Type B pancreatic cell (in vitro differentiated cells): ENCODE results near the gene IMPDH1. TPM values are rescaled to one million over a fixed set of nuclear protein-coding genes. Genes with fewer than 3 reads are reported as not detected.

Source experiments
- DNase-seq: peaks from one replicate; pipeline ENCODE4 v3.0.0; 2021; ENCODE audit warnings: mixed read lengths; ENCODE audit not compliant: unreplicated experiment; ENCODE audit errors: extremely low spot score
- H3K27ac Mint-ChIP-seq: 2 replicates; pipeline ENCODE4 v1.8.0; 2021; ENCODE audit warnings: mild to moderate bottlenecking, mixed read lengths
- H3K27me3 Mint-ChIP-seq: 2 replicates; pipeline ENCODE4 v1.8.0; 2021; ENCODE audit warnings: mixed read lengths
- H3K36me3 Mint-ChIP-seq: 2 replicates; pipeline ENCODE4 v1.8.0; 2021; ENCODE audit warnings: mixed read lengths
- H3K4me1 Mint-ChIP-seq: one replicate; pipeline ENCODE4 v1.8.0; 2021; ENCODE audit warnings: mixed read lengths; ENCODE audit not compliant: unreplicated experiment
- H3K4me3 Mint-ChIP-seq: 2 replicates; pipeline ENCODE4 v1.8.0; 2021; ENCODE audit warnings: mild to moderate bottlenecking, mixed read lengths
- H3K9me3 Mint-ChIP-seq: 2 replicates; pipeline ENCODE4 v1.8.0; 2021; ENCODE audit warnings: mixed read lengths
- CTCF ChIP-seq: fragments of 200-600 bp; sonication (generic); conservative IDR thresholded peaks from 2 replicates; pipeline ENCODE4 v1.5.0; 2021; ENCODE audit warnings: antibody characterized with exemption, mild to moderate bottlenecking
- total RNA-seq: library from RNA; stranded (reverse); gene quantifications from 2 replicates; pipeline ENCODE4 v1.2.1, GENCODE V29; 2021; ENCODE audit warnings: low replicate concordance

The IMPDH1 gene
- total RNA-seq, 1 donor from 2014 or later = 42.2 TPM

GRCh38 chr7:128455543-128456254 lies 45.9 kb upstream of the IMPDH1 start, which contains the start of gene HILPDA:
HILPDA (plus strand) TSS chr7:128455878; CDS start chr7:128457269, 1,391 bp downstream.
- peak within 1 kb of the TSS; percentile 93 for H3K27ac Mint-ChIP-seq
- no peak for TF ChIP-seq CTCF
- peak within 1 kb of the TSS; percentile 92 for H3K4me3 Mint-ChIP-seq
- peaks cover 8% of the 10 kb centered on the region for H3K27me3 Mint-ChIP-seq
- H3K36me3 Mint-ChIP-seq = peaks cover 18% of the 10 kb centered on the region
- no peaks in the 10 kb centered on the region for H3K9me3 Mint-ChIP-seq
- peak; percentile 93 for DNase-seq
- peaks cover 33% of the 10 kb centered on the region for H3K4me1 Mint-ChIP-seq

GRCh38 chr7:128454808-128455542 lies 45.2 kb upstream of the IMPDH1 start:
- H3K4me1 Mint-ChIP-seq = peaks cover 33% of the 10 kb centered on the region
- peak overlapping the region; percentile 92 for H3K4me3 Mint-ChIP-seq
- H3K27me3 Mint-ChIP-seq = peaks cover 8% of the 10 kb centered on the region
- peak; percentile 50 for TF ChIP-seq CTCF
- H3K36me3 Mint-ChIP-seq = peaks cover 18% of the 10 kb centered on the region
- H3K27ac Mint-ChIP-seq = peak overlapping the region; percentile 93
- H3K9me3 Mint-ChIP-seq = no peaks in the 10 kb centered on the region
- no peak for DNase-seq

GRCh38 chr7:128453836-128454804 lies 44.3 kb upstream of the IMPDH1 start:
- H3K4me3 Mint-ChIP-seq = peak overlapping the region; percentile 92
- peaks cover 10% of the 10 kb centered on the region for H3K36me3 Mint-ChIP-seq
- peaks cover 26% of the 10 kb centered on the region for H3K4me1 Mint-ChIP-seq
- H3K9me3 Mint-ChIP-seq = no peaks in the 10 kb centered on the region
- peak; percentile 79 for DNase-seq
- H3K27me3 Mint-ChIP-seq = peaks cover 8% of the 10 kb centered on the region
- peak overlapping the region; percentile 70 for H3K27ac Mint-ChIP-seq
- TF ChIP-seq CTCF = no peak

- Mint-ChIP-seq H3K27ac (peak overlapping the region; percentile 10), H3K4me1 (peaks cover 12% of the 10 kb centered on the region), H3K9me3 (no peaks in the 10 kb centered on the region), H3K36me3 (no peaks in the 10 kb centered on the region), H3K27me3 (peaks cover 8% of the 10 kb centered on the region), H3K4me3 (no peak overlapping the region)
- no peak for DNase-seq
- TF ChIP-seq CTCF = no peak
Observed at GRCh38 chr7:128452552-128452951, 42.8 kb upstream of the IMPDH1 start.

- no peak for DNase-seq
- H3K9me3 Mint-ChIP-seq = no peaks in the 10 kb centered on the region
- TF ChIP-seq CTCF = no peak
- H3K4me1 Mint-ChIP-seq = peaks cover 12% of the 10 kb centered on the region
- peaks cover 11% of the 10 kb centered on the region for H3K27me3 Mint-ChIP-seq
- H3K36me3 Mint-ChIP-seq = no peaks in the 10 kb centered on the region
- no peak overlapping the region for H3K4me3 Mint-ChIP-seq
- no peak overlapping the region for H3K27ac Mint-ChIP-seq
Observed at GRCh38 chr7:128450913-128451312, 41.1 kb upstream of the IMPDH1 start.
